Activated CD8-positive, alpha-beta memory T cell treated with anti-CD3 and anti-CD28 coated beads, Interleukin-2, amount 10 ng/mL, durations not matched to agents 7 days and 5 days (primary cell): ENCODE data around the gene RNF150. TPM values are rescaled to one million over a fixed set of nuclear protein-coding genes. Genes with fewer than 3 reads are reported as not detected.

Experiments
- ATAC-seq: fragments of 150-1000 bp; cut with Tn5 transposase; one replicate; pipeline ENCODE4 v1.10.0; 2021; ENCODE audit warnings: moderate library complexity
- CTCF ChIA-PET: fragments of 350-600 bp; sonication (Branson Sonifier 250); formaldehyde crosslinking; loops from one replicate; lab custom pipeline; 2021; ENCODE audit warnings: antibody characterized with exemption; lab: Charles Lee
- DNase-seq: peaks from one replicate; pipeline ENCODE4 v3.0.0-alpha.2; 2020
- H3K27ac Mint-ChIP-seq: one replicate; pipeline ENCODE4 v1.8.0; 2021; ENCODE audit warnings: mild to moderate bottlenecking, mixed read lengths
- H3K27me3 Mint-ChIP-seq: one replicate; pipeline ENCODE4 v1.8.0; 2021; ENCODE audit warnings: mixed read lengths
- H3K36me3 Mint-ChIP-seq: one replicate; pipeline ENCODE4 v1.8.0; 2021; ENCODE audit warnings: mild to moderate bottlenecking, mixed read lengths
- H3K4me1 Mint-ChIP-seq: one replicate; pipeline ENCODE4 v1.8.0; 2021; ENCODE audit warnings: mixed read lengths
- H3K4me3 Mint-ChIP-seq: one replicate; pipeline ENCODE4 v1.8.0; 2021; ENCODE audit warnings: mild to moderate bottlenecking, moderate library complexity, mixed read lengths
- H3K9me3 Mint-ChIP-seq: one replicate; pipeline ENCODE4 v1.8.0; 2022; ENCODE audit warnings: low read depth, mixed read lengths
- total RNA-seq, 2 experiments: library from RNA; stranded (reverse); gene quantifications; one replicate each; pipeline ENCODE4 v1.2.3, GENCODE V29; 2021

The RNF150 gene
- total RNA-seq, 2 experiments from 2014 or later = 0.05 TPM; not detected in 1

DNA sequence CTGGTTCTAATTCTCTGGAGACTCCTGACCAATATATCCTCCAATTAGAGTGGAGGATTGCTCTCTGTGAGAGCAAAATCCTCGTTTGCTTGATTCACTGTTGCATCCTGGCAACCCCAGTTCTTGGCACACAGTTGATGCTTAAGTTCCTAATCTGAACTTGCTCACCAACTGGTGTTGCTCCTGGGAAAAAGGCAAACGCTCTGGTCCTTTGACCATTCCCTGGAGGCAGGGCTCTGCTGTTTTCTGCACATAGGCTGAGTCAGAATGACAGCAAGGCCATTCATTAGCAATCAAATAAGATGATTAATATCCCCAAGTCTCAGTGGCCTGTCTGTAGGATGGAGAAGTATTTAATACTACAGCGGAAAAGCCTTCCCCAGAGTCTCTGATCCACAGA is 204.4 kb downstream of the RNF150 start:
- no peaks in the 10 kb centered on the region for H3K36me3 Mint-ChIP-seq

GRCh38 chr4:140926672-140927071 is 206.6 kb downstream of the RNF150 start:
- no peak for DNase-seq
- Mint-ChIP-seq H3K9me3 (no peaks in the 10 kb centered on the region), H3K36me3 (no peaks in the 10 kb centered on the region), H3K4me3 (no peak overlapping the region), H3K27me3 (no peaks in the 10 kb centered on the region), H3K27ac (no peak overlapping the region), H3K4me1 (no peaks in the 10 kb centered on the region)
- CTCF ChIA-PET = no interaction called here
- no peak for ATAC-seq

More for the DNA sequence above, 204.4 kb downstream of the RNF150 start:
- H3K4me1 Mint-ChIP-seq = no peaks in the 10 kb centered on the region
- H3K27me3 Mint-ChIP-seq = no peaks in the 10 kb centered on the region
- no peak for ATAC-seq
- no peak overlapping the region for H3K4me3 Mint-ChIP-seq
- DNase-seq = no peak
- CTCF ChIA-PET = no interaction called here
- H3K27ac Mint-ChIP-seq = no peak overlapping the region
- H3K9me3 Mint-ChIP-seq = no peaks in the 10 kb centered on the region

DNA sequence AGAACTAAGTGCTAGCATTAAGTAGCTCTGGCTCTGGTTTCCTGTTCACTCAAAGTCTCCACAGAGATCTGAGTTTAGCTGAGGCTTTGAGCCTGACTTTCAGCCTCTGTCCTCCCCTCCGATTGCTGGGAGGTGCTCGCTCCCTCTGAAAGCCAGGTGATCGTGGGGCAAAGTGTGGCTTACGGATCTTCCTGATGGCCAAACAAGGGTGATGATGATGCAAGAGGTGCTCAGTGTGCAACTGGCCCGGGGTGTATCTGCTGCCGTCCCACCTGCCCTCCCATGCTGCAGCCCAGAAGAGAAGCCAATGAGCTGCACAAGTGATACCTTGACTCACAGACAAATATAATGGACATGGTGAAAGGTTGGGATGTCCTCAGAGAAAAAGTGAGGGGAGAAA is 207.9 kb downstream of the RNF150 start:
- H3K27me3 Mint-ChIP-seq = no peaks in the 10 kb centered on the region
- no peaks in the 10 kb centered on the region for H3K9me3 Mint-ChIP-seq

DNA sequence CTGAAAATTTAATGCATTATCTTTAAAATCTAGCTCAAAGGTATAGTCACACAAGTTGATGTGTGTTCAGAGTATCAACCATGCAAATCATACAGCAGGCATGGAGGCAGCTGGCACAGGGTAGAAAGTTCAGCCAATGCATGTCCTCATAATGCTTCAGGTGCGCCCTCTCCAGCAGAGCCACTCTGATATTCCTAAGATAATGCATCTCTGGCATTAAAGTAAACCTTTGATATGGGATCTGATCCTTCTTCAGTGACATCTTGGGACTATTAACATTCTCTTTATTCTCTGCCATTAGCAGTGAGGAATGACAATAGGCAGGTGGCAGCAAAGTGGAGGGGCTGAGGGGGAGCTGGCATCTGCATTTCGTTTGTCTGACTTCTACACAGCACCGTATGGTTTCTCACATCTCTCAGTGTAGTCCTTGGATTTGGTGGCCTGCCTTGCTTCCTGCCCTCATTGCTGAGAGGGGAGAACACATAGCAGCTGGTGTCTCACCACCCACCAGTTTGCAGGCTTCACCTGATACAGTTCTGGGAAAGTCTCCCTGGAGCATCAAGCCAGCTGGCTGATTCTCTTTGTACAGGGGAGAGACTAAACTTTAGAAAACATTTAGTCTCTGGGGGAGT is 208.4 kb downstream of the RNF150 start:
- CTCF ChIA-PET = no interaction called here
- no peaks in the 10 kb centered on the region for H3K27me3 Mint-ChIP-seq
- ATAC-seq = no peak
- H3K4me1 Mint-ChIP-seq = no peaks in the 10 kb centered on the region
- no peak for DNase-seq
- no peak overlapping the region for H3K4me3 Mint-ChIP-seq
- no peaks in the 10 kb centered on the region for H3K36me3 Mint-ChIP-seq
- no peaks in the 10 kb centered on the region for H3K9me3 Mint-ChIP-seq
- no peak overlapping the region for H3K27ac Mint-ChIP-seq

More for the DNA sequence above, 207.9 kb downstream of the RNF150 start:
- no peak for ATAC-seq
- H3K27ac Mint-ChIP-seq = no peak overlapping the region
- DNase-seq = no peak
- no peaks in the 10 kb centered on the region for H3K4me1 Mint-ChIP-seq
- no peak overlapping the region for H3K4me3 Mint-ChIP-seq
- CTCF ChIA-PET = no interaction called here
- no peaks in the 10 kb centered on the region for H3K36me3 Mint-ChIP-seq

DNA sequence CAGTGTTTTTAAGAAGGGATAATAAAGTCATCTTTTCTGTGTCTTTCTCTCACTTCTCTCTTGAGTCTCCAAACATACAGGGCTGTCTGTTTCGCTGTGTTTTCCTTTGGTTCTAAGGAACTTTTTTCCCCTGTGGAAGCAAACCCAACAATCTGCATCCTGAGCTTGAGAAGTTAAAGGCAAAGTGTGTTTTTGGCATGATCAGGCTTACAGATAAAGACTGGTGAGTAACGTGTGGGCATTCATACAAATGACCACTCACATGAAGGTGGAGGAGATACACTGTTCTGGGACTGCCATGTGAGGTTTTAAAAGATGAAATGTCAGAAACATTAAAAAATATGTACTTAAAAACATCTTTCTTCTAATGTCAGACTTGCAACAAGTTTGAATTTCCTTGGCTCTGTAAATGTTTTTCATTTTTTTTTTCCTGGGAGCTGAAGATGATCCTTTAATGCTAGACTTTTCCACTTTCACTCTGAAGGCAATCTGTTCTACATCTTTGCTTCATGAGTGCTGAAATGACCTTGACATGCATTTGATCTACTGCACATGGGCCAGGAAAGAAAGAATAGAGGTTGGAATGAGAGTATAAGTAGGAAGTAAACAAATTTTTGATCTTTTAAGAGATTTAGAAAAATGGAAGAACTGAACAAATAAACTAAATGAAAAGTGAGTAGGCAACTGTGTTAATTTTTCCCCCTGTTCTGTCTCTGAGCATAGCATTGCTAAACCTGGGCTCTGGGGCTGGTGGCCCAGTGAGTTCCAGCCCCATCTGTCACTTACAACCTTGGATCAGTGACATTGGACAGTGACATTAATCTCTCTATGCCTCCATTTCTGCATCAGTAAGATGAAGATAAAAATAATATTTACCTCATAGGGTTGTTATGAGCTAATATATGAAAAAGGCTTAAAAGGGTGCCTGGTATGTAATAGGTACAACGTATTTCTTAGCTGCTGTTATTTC is 226.0 kb downstream of the RNF150 start:
- CTCF ChIA-PET = no interaction called here
- H3K36me3 Mint-ChIP-seq = no peaks in the 10 kb centered on the region
- H3K27me3 Mint-ChIP-seq = no peaks in the 10 kb centered on the region
- H3K4me3 Mint-ChIP-seq = no peak overlapping the region
- DNase-seq (no peak), ATAC-seq (no peak)
- H3K4me1 Mint-ChIP-seq = no peaks in the 10 kb centered on the region
- no peak overlapping the region for H3K27ac Mint-ChIP-seq
- H3K9me3 Mint-ChIP-seq = no peaks in the 10 kb centered on the region

DNA sequence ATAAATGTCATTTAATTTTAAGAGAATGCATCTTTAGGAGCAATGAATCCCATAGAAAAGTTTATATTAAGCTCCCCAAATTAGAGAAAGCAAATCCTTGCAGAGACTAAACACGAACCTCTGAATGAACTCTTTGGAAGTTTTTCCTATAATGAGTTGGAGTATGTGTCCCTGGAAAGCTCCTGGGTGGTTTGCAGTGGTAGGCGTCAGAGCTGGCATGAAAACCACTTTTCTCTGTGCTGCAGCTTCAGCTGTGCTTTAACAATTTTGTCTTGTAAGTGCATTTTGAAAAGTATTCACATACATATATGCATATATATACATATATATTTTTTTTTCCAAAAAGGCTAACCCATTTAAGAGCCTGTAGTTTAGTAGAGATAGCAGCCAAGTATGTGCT is 228.4 kb downstream of the RNF150 start:
- H3K9me3 Mint-ChIP-seq = no peaks in the 10 kb centered on the region
- ATAC-seq (no peak), DNase-seq (no peak)
- CTCF ChIA-PET = no interaction called here
- H3K36me3 Mint-ChIP-seq = no peaks in the 10 kb centered on the region
- no peaks in the 10 kb centered on the region for H3K27me3 Mint-ChIP-seq
- H3K4me3 Mint-ChIP-seq = no peak overlapping the region
- H3K4me1 Mint-ChIP-seq = no peaks in the 10 kb centered on the region
- H3K27ac Mint-ChIP-seq = no peak overlapping the region

- no peaks in the 10 kb centered on the region for H3K4me1 Mint-ChIP-seq
- no peaks in the 10 kb centered on the region for H3K27me3 Mint-ChIP-seq
- CTCF ChIA-PET = no interaction called here
- H3K27ac Mint-ChIP-seq = no peak overlapping the region
- H3K36me3 Mint-ChIP-seq = no peaks in the 10 kb centered on the region
- DNase-seq (no peak), ATAC-seq (no peak)
- no peaks in the 10 kb centered on the region for H3K9me3 Mint-ChIP-seq
- H3K4me3 Mint-ChIP-seq = no peak overlapping the region
These were observed 229.5 kb downstream of the RNF150 start for GRCh38 chr4:140903522-140904475.

GRCh38 chr4:140901736-140902336 is 231.4 kb downstream of the RNF150 start:
- no peaks in the 10 kb centered on the region for H3K4me1 Mint-ChIP-seq
- no peak for DNase-seq
- no peaks in the 10 kb centered on the region for H3K9me3 Mint-ChIP-seq
- no peak overlapping the region for H3K4me3 Mint-ChIP-seq
- no peaks in the 10 kb centered on the region for H3K27me3 Mint-ChIP-seq
- CTCF ChIA-PET = no interaction called here
- no peak overlapping the region for H3K27ac Mint-ChIP-seq
- H3K36me3 Mint-ChIP-seq = no peaks in the 10 kb centered on the region
- ATAC-seq = no peak

- Mint-ChIP-seq H3K9me3 (no peaks in the 10 kb centered on the region), H3K27me3 (peaks cover 3% of the 10 kb centered on the region), H3K4me3 (no peak overlapping the region), H3K4me1 (no peaks in the 10 kb centered on the region), H3K36me3 (no peaks in the 10 kb centered on the region), H3K27ac (no peak overlapping the region)
- DNase-seq (no peak), ATAC-seq (no peak)
- CTCF ChIA-PET = no interaction called here
These were observed 239.3 kb downstream of the RNF150 start for GRCh38 chr4:140893939-140894338.

- DNase-seq (no peak), ATAC-seq (no peak)
- Mint-ChIP-seq H3K9me3 (no peaks in the 10 kb centered on the region), H3K27me3 (peaks cover 8% of the 10 kb centered on the region), H3K36me3 (no peaks in the 10 kb centered on the region), H3K4me3 (no peak overlapping the region), H3K4me1 (no peaks in the 10 kb centered on the region), H3K27ac (no peak overlapping the region)
- CTCF ChIA-PET = no interaction called here
These were observed 245.2 kb downstream of the RNF150 start for GRCh38 chr4:140888054-140888453.

GRCh38 chr4:140887467-140887866 is 245.8 kb downstream of the RNF150 start:
- Mint-ChIP-seq H3K4me1 (no peaks in the 10 kb centered on the region), H3K27me3 (peaks cover 8% of the 10 kb centered on the region), H3K36me3 (no peaks in the 10 kb centered on the region), H3K4me3 (no peak overlapping the region), H3K9me3 (no peaks in the 10 kb centered on the region), H3K27ac (no peak overlapping the region)
- ATAC-seq = no peak
- CTCF ChIA-PET = no interaction called here
- no peak for DNase-seq

- no peaks in the 10 kb centered on the region for H3K4me1 Mint-ChIP-seq
- DNase-seq (peak; percentile 57), ATAC-seq (peak; percentile 49)
- no peak overlapping the region for H3K4me3 Mint-ChIP-seq
- H3K36me3 Mint-ChIP-seq = no peaks in the 10 kb centered on the region
- no peaks in the 10 kb centered on the region for H3K9me3 Mint-ChIP-seq
- peaks cover 8% of the 10 kb centered on the region for H3K27me3 Mint-ChIP-seq
- H3K27ac Mint-ChIP-seq = no peak overlapping the region
- CTCF ChIA-PET = interaction anchor here (1.0 to 1.7 kb wide), 5 partner anchors 10 to 25 kb away, joined by 4 to 5 read pairs (median 4); no protein-coding TSS in a partner anchor
These were observed 248.7 kb downstream of the RNF150 start for GRCh38 chr4:140884431-140885058.
